Globus pallidus (tissue), 1 donor: ENCODE measurements around the gene DUSP9.
A peak's percentile ranks its signal among the peaks of the same experiment; 100 is the strongest.
"Not testable (repeated sequence)": the region's sequence is repeated elsewhere in the genome, so short reads cannot be mapped to it uniquely, and the experiment has no call there.

Experiments used
- DNase-seq: peaks from one replicate; pipeline ENCODE4 v3.0.0-alpha.2; 2015; ENCODE audit warnings: low spot score

DUSP9 gene

GRCh38 chrX:153646620-153647373 lies at the start of gene DUSP9:
Gene DUSP9 (plus strand): TSS chrX:153647203. CDS start chrX:153647954, 751 bp downstream.
- no peak for DNase-seq

DNA sequence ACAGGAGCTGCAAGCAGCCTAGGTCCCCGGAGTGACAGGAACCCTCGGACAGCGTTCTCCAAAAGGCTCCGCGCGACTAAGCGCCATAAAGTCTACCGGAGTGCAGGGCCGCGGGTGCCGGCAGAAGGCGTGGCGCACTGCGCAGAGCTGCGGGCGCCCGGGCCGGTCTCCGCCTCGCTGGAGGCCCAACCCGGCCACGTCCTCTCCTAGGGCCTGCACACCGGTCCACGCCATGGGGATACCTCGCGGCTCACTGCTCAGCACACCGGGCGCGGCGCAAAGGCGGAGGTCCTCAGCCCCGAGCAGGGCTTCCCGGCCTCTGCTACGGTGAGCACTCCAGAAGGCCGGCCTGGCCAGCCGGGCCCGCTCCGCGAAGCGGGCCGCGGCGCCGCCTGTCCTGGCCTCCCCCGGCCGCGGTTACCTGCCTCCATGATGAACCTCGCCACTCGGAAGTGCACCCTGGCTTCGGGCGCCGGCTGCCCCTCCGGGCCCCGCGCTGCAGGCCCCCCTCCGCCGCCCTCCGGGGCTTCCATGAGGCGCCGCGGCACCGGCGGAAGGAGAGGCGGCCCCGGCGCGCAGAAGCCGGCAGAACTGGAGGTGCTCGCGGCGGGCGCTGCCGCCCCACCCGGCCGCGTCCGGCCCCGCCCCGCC lies 48.3 kb upstream of the DUSP9 start, which contains the start of gene CCNQ:
Gene CCNQ (minus strand): TSS at position 599 of the 651 bp plus-strand sequence. CDS start 66 bp downstream, at position 533.
- DNase-seq: peak; percentile 12

- peak; percentile 85 for DNase-seq
Measured at GRCh38 chrX:153599192-153600031, 47.6 kb upstream of the DUSP9 start.

- no peak for DNase-seq
Measured at GRCh38 chrX:153600032-153600373, 47.0 kb upstream of the DUSP9 start.

GRCh38 chrX:153600921-153601320 lies 46.1 kb upstream of the DUSP9 start:
- DNase-seq: no peak

DNA sequence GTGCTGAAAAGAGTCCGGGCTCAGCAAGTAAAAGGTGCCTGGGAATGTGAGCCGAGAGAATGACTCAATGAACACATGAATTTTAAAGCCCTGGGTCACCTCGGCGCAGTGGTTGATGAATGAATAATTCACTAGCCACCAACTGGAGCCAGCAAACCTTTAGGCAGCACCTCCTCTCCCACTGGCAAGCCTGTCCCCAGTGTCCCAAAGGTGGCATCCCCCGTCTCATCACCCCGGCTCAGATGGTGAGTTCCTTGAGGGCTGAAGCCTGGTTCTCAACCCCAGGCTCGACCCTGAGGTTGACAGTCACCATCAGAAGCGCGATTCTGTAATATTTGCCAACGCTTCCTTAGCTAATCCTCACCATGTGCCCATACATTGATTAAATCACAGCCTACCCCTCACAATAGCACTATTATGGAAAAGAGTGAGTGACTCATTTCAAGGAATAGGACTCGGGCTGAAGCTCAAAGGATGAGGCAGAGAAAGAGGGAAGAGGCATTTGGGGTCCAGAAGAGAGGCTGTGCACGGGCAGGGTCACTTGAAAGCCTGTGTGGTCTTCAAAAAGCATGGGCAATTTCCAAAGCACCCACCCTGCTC lies 45.4 kb upstream of the DUSP9 start:
- DNase-seq: no peak

- no peak for DNase-seq
Measured at GRCh38 chrX:153602601-153603000, 44.4 kb upstream of the DUSP9 start.

DNA sequence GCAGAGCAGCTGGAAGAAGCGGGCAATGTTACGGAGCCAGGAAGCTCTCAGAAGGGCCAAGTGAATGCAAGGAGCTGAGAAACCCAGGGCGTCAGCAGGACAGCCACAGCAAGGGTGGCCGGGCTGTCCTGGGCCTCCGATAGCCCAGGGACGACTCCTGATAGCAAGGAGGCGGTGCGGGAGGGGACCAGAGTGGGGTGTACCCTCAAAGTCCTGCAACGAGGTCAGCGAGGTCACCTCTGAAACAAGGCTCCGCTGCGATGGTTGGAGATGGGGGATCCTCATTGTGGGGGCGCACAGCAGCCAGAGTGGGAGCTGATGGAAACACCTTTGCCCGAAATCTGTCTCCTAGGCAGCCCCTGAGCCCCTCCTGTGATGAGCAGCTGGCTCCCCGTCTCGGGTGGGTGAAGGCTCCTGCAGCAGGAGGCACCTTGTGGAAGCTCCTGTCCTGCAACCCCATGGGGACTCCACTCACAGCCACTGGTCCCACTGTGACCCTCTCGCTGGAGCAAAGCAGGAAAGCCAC lies 43.8 kb upstream of the DUSP9 start:
- no peak for DNase-seq

DNA sequence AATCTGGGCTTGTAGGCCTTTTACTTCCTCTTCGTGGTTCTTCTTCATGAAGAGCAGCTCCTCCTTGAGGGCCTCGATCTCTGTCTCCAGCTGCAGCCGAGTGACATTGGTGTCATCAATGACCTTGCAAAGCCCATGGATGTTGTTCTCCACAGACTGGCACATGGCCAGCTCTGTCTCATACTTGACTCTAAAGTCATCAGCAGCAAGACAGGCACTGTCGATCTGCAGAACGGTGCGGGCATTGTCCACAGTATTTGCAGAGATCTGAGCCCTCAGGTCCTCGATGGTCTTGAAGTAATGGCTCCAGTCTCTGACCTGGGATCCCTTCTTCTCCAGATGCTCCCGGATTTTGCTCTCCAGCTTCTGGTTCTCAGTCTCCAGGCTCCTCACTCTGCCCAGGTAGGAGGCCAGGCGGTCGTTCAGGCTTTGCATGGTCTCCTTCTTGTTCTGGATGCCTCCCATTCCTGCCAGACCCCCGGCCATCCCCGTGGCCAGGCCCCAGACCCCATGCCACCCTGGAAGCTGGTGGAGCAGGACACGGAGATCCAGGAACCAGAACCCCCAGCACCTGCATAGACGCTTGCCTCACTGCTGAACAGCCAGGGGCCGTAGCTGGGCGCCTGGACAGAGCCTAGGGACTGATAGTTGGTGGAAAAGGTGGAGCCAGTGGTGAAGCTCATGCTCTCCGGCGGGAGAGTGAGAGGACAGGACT lies 42.2 kb upstream of the DUSP9 start:
- not testable (repeated sequence) for DNase-seq

DNA sequence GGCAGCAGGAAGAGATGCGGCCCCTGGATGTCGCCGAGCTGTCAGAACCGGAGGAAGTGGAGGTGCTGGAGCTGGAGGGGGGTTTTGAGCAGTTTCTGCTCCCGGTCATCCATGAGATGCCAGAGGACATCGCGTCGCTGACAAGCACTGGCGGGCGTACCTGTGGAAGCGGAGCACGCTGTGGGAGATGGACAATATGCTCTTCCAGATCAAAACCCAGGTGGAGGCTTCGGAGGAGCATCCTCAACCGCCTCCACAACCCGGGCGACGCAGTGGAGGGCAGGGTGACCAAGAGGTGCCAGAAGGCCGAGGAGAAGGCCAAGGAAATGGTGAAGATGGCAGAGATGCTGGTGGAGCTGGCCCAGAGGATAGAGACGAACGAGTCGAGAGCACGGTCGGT lies 40.5 kb upstream of the DUSP9 start:
- no peak for DNase-seq

GRCh38 chrX:153608376-153608775 lies 38.6 kb upstream of the DUSP9 start:
- DNase-seq: no peak

DNA sequence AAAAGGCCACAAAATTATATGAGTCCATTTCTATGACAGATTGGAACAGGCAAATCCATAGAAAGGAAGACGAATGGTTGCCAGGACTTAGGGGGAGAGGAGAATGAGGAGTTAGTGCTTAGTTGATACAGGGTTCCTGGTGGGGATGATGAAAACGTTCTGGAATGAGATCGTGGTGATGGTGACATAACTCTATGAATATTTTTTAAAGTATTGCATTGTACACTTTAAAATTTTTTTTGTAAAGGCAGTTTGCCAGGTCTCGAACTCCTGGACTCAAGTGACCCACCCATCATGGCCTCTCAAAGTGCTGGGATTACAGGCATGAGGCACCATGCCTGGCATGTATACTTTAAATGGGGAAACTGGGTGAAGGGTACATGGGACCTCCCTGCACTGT lies 38.2 kb upstream of the DUSP9 start:
- no peak for DNase-seq

GRCh38 chrX:153609917-153610835 lies 36.8 kb upstream of the DUSP9 start:
- peak; percentile 73 for DNase-seq

DNA sequence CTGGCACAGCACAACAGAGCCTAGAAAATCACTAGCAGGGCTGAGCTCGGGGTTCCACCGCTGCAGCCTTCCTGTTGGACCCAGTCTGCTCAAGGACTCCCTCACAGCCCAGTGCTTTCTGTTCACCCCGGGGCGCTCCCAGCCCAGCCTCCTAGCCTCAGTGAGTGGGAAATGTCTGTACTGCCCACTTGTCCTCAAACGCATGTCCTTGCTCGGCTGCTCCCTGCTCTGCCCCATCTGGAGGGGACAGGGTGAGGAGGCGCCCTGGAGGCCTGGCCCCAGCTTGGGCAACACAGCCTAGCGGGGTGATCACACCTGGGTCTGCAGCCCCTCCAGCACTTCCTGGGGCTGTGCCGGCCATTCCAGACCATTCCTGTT lies 36.2 kb upstream of the DUSP9 start:
- peak; percentile 10 for DNase-seq

DNA sequence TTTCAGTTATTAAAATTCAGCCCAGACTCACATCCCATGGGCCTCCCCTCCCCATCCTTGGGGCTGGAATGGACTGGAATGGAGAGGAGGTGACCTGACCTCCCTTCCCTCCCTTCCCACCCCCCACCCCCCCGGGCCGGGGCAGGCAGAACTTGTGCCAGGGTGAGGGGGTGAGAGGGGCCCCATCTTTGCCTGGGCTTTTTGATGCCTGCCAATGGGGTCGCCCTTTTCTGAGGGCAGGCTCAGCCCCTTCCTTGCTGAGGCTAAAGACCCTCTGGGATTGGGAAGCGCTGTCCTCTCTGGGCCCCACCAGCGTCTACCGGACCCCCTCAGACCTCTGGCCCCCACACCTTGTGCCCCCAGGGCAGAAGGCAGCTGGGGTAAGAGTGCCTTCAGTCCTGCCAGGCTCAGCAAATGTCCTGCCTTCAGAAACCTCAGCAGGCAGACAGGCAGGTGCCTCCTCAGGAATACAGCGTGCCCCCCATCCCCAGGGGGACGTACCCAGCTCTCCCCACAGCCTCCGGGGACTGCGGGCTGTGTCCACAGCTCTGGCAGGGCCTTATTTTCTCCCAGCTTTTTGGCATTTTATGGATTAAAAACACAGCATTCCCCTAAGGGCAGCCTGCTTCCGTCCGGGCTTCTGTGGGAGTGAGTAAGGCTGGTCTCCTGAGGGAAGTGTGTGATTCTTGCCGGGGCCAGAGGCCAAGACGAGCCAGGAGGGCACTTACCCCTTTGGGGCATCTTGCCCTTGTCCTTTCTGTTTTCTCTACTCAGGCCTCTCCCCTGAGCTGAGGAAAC lies 35.5 kb upstream of the DUSP9 start:
- DNase-seq: no peak

DNA sequence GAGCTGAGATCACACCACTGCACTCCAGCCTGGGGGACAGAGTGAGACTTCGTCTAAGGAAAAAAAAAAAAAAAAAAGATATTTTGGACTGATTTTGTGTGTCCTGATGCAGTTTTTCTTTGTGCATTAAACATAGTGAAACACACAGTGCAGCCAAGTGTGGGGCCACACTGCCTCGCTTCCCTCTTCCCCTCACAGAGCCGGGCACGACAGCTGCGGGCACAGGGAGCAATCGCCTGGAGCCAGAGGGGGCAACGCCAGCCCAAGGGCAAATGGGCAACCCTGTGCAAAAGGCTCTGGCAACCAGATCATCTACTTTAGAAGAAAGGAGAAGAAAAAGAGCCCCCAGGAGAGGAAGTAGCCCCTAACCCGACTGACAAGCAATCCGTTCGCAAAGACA lies 34.6 kb upstream of the DUSP9 start:
- DNase-seq: no peak

GRCh38 chrX:153614818-153615217 lies 32.2 kb upstream of the DUSP9 start:
- DNase-seq: no peak

GRCh38 chrX:153620576-153620975 lies 26.4 kb upstream of the DUSP9 start:
- no peak for DNase-seq

DNA sequence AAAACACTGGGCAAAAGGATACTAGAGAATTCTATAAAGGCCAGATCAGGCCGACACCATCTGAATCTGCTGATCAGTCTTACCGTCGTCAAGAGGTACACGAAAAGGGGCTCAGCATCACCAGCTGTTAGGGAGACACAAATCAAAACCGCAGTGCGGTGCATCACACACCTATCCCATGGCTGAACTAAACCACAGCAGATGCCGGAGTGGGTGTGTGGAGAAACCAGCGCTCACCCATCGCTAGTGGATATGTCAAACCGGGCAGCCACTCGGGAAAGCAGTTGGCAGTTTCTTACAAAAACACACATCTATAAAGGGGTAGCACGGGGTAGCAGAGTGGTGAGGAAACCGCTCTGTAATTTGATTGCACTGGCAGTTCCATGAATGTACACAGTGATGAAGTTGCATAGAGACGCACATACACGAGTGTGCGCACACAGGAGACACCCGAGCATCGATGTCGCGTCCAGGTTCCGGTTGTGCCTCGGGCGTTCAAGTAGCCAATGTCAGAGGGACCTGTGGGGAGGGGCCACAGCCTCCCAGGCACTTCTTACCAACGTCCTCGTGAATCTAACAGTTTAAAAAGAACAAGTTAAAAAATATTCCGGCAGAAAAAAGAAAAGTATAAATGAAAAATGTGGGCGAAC lies 24.9 kb upstream of the DUSP9 start:
- DNase-seq: no peak
